HEK293 (cell line): ENCODE measurements around the gene TUBE1.

Source experiments
- CTCF ChIA-PET: fragments of 350-600 bp; formaldehyde crosslinking; extraction: SDS; loops from one replicate; lab custom pipeline; 2021; ENCODE audit warnings: antibody characterized with exemption; lab: Yijun Ruan, JAX
- POLR2A ChIA-PET: fragments of 300-600 bp; formaldehyde crosslinking; extraction: SDS; loops from one replicate; lab custom pipeline; 2020; ENCODE audit warnings: antibody characterized with exemption, inconsistent platforms; lab: Yijun Ruan, JAX
- H3K27ac ChIP-seq: fragments of 200-500 bp; sonication (Bioruptor generic); 2 replicates; pipeline ENCODE4 v1.5.1; 2014; ENCODE audit warnings: low read depth, low read length, control low read depth, inconsistent platforms; ENCODE audit errors: extremely low read depth
- H3K36me3 ChIP-seq, 2 experiments: fragments of 200-500 bp in 1 of 2; sonication (Bioruptor generic) in 1 of 2; 1 replicate in 1 of 2; 2 replicates in 1 of 2; pipeline ENCODE4 v1.5.1; 2014 to 2017; ENCODE audit warnings: inconsistent platforms in 2 of 2, low read length in 2 of 2; ENCODE audit not compliant: control insufficient read depth in 2 of 2, insufficient read depth in 1 of 2
- H3K4me1 ChIP-seq: fragments of 200-500 bp; sonication (Bioruptor generic); 2 replicates; pipeline ENCODE4 v1.5.1; 2014; ENCODE audit warnings: mild to moderate bottlenecking, low read length, inconsistent platforms; ENCODE audit not compliant: control insufficient read depth, insufficient read depth
- H3K4me3 ChIP-seq: 2 replicates; pipeline ENCODE4 v1.5.1; 2011; ENCODE audit warnings: low read depth, mild to moderate bottlenecking, control low read depth, low read length, moderate library complexity
- H3K9me3 ChIP-seq: fragments of 200-500 bp; sonication (Bioruptor generic); 2 replicates; pipeline ENCODE4 v1.5.1; 2014; ENCODE audit warnings: low read depth, low read length, inconsistent platforms; ENCODE audit not compliant: control insufficient read depth, insufficient read depth
- AEBP2 ChIP-seq: fragments of 450-650 bp; formaldehyde crosslinking; IDR thresholded peaks from 2 replicates; pipeline ENCODE4 v1.5.1; 2016; ENCODE audit warnings: missing biosample characterization, missing genetic modification characterization, borderline replicate concordance
- GLI2 ChIP-seq: fragments of 450-650 bp; formaldehyde crosslinking; IDR thresholded peaks from 2 replicates; pipeline ENCODE4; 2017; ENCODE audit warnings: missing biosample characterization, missing genetic modification characterization, low read depth, borderline replicate concordance
- IKZF3 ChIP-seq: fragments of 450-650 bp; IDR thresholded peaks from 2 replicates; pipeline ENCODE4 v1.5.0; 2018; ENCODE audit warnings: missing biosample characterization, mild to moderate bottlenecking, missing genetic modification characterization, moderate library complexity
- MYNN ChIP-seq: fragments of 450-650 bp; formaldehyde crosslinking; IDR thresholded peaks from 2 replicates; pipeline ENCODE4 v1.5.1; 2016; ENCODE audit warnings: missing biosample characterization, missing genetic modification characterization, borderline replicate concordance
- PRDM1 ChIP-seq: fragments of 450-650 bp; formaldehyde crosslinking; IDR thresholded peaks from 2 replicates; pipeline ENCODE4; 2016; ENCODE audit warnings: missing biosample characterization, missing genetic modification characterization
- RBAK ChIP-seq: fragments of 450-650 bp; formaldehyde crosslinking; IDR thresholded peaks from 2 replicates; pipeline ENCODE4 v1.5.1; 2016; ENCODE audit warnings: missing biosample characterization, missing genetic modification characterization
- ZBTB17 ChIP-seq: fragments of 450-650 bp; formaldehyde crosslinking; IDR thresholded peaks from 2 replicates; pipeline ENCODE4 v1.5.1; 2016; ENCODE audit warnings: missing biosample characterization, missing genetic modification characterization
- ZBTB26 ChIP-seq: fragments of 450-650 bp; formaldehyde crosslinking; optimal IDR thresholded peaks from 2 replicates; pipeline ENCODE3; 2016; ENCODE audit warnings: missing biosample characterization, mild to moderate bottlenecking, missing genetic modification characterization
- ZEB2 ChIP-seq: fragments of 450-650 bp; formaldehyde crosslinking; IDR thresholded peaks from 2 replicates; pipeline ENCODE4 v1.5.1; 2016; ENCODE audit warnings: missing biosample characterization, missing genetic modification characterization
- ZNF138 ChIP-seq: fragments of 450-650 bp; formaldehyde crosslinking; IDR thresholded peaks from 2 replicates; pipeline ENCODE4 v1.5.1; 2016; ENCODE audit warnings: missing biosample characterization, missing genetic modification characterization, borderline replicate concordance
- ZNF146 ChIP-seq: fragments of 450-650 bp; formaldehyde crosslinking; IDR thresholded peaks from 2 replicates; pipeline ENCODE4 v1.5.1; 2016; ENCODE audit warnings: missing biosample characterization, missing genetic modification characterization
- ZNF16 ChIP-seq: fragments of 450-650 bp; formaldehyde crosslinking; IDR thresholded peaks from 2 replicates; pipeline ENCODE4 v1.5.1; 2016; ENCODE audit warnings: low read depth, missing biosample characterization, missing genetic modification characterization
- ZNF175 ChIP-seq: fragments of 450-650 bp; formaldehyde crosslinking; IDR thresholded peaks from 2 replicates; pipeline ENCODE4 v1.5.1; 2016; ENCODE audit warnings: missing biosample characterization, missing genetic modification characterization
- ZNF221 ChIP-seq: fragments of 450-650 bp; formaldehyde crosslinking; IDR thresholded peaks from 2 replicates; pipeline ENCODE4 v1.5.1; 2017; ENCODE audit warnings: missing biosample characterization, missing genetic modification characterization, borderline replicate concordance
- ZNF350 ChIP-seq: fragments of 450-650 bp; formaldehyde crosslinking; IDR thresholded peaks from 2 replicates; pipeline ENCODE4 v1.5.0; 2017; ENCODE audit warnings: missing biosample characterization, mild to moderate bottlenecking, missing genetic modification characterization
- ZNF391 ChIP-seq: fragments of 450-650 bp; formaldehyde crosslinking; IDR thresholded peaks from 2 replicates; pipeline ENCODE4 v1.5.1; 2016; ENCODE audit warnings: low read depth, missing biosample characterization, missing genetic modification characterization, borderline replicate concordance
- ZNF423 ChIP-seq: fragments of 450-650 bp; formaldehyde crosslinking; IDR thresholded peaks from 2 replicates; pipeline ENCODE4 v1.5.1; 2016; ENCODE audit warnings: missing biosample characterization, missing genetic modification characterization
- ZNF433 ChIP-seq: fragments of 450-650 bp; formaldehyde crosslinking; IDR thresholded peaks from 2 replicates; pipeline ENCODE4 v1.5.1; 2016; ENCODE audit warnings: missing biosample characterization, missing genetic modification characterization, low read depth
- ZNF48 ChIP-seq: fragments of 450-650 bp; formaldehyde crosslinking; IDR thresholded peaks from 2 replicates; pipeline ENCODE4 v1.5.1; 2016; ENCODE audit warnings: missing biosample characterization, missing genetic modification characterization
- ZNF501 ChIP-seq: fragments of 450-650 bp; formaldehyde crosslinking; IDR thresholded peaks from 2 replicates; pipeline ENCODE4 v1.5.1; 2016; ENCODE audit warnings: missing biosample characterization, missing genetic modification characterization
- ZNF530 ChIP-seq: fragments of 450-650 bp; formaldehyde crosslinking; IDR thresholded peaks from 2 replicates; pipeline ENCODE4 v1.5.1; 2016; ENCODE audit warnings: low read depth, missing biosample characterization, missing genetic modification characterization
- ZNF548 ChIP-seq: fragments of 450-650 bp; formaldehyde crosslinking; IDR thresholded peaks from 2 replicates; pipeline ENCODE4 v1.5.1; 2016; ENCODE audit warnings: missing biosample characterization, missing genetic modification characterization
- ZNF623 ChIP-seq: fragments of 450-650 bp; formaldehyde crosslinking; IDR thresholded peaks from 2 replicates; pipeline ENCODE4 v1.5.1; 2016; ENCODE audit warnings: missing biosample characterization, missing genetic modification characterization
- ZNF701 ChIP-seq: fragments of 450-650 bp; formaldehyde crosslinking; IDR thresholded peaks from 2 replicates; pipeline ENCODE4 v1.5.1; 2016; ENCODE audit warnings: missing biosample characterization, missing genetic modification characterization
- ZXDB ChIP-seq: fragments of 450-650 bp; formaldehyde crosslinking; IDR thresholded peaks from 2 replicates; pipeline ENCODE4 v1.5.1; 2016; ENCODE audit warnings: missing biosample characterization, missing genetic modification characterization
- TF ChIP-seq, protein P1 (sequence below): fragments of 450-650 bp; formaldehyde crosslinking; IDR thresholded peaks from 2 replicates; pipeline ENCODE4 v1.5.1; 2017; ENCODE audit warnings: missing biosample characterization, missing genetic modification characterization

TUBE1 gene

DNA sequence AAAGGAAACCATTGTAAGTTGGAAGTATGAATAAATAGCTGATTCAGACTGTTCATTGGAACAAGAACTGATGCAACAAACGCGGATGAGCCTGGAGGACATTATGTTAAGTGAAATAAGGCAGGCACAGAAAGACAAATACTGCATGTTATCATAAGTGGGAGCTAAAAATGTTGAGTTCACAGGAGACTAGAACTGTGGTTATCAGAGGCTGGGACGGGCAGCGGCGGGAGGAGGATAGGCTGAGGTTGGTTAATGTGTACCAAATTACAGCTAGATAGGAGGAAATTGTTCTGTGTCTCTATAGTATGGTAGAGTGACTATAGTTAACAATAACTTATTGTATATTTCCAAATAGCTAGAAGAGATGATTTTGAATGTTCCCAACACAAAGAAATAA is 40.9 kb upstream of the TUBE1 start:
- no peak for TF ChIP-seq ZNF623 (tag by site-specific recombination)
- TF ChIP-seq ZXDB (tag by site-specific recombination) = no peak
- no peak for TF ChIP-seq ZNF146
- no peak for TF ChIP-seq ZEB2
- no peak for TF ChIP-seq PRDM1 (tag by site-specific recombination)
- TF ChIP-seq ZNF423 (tag by site-specific recombination) = no peak
- no peak for TF ChIP-seq ZNF221 (tag by site-specific recombination)
- TF ChIP-seq ZNF391 (tag by site-specific recombination) = no peak
- no peak for TF ChIP-seq ZBTB17 (tag by site-specific recombination)
- no peak for TF ChIP-seq ZNF701 (tag by site-specific recombination)
- TF ChIP-seq, protein P1, sequence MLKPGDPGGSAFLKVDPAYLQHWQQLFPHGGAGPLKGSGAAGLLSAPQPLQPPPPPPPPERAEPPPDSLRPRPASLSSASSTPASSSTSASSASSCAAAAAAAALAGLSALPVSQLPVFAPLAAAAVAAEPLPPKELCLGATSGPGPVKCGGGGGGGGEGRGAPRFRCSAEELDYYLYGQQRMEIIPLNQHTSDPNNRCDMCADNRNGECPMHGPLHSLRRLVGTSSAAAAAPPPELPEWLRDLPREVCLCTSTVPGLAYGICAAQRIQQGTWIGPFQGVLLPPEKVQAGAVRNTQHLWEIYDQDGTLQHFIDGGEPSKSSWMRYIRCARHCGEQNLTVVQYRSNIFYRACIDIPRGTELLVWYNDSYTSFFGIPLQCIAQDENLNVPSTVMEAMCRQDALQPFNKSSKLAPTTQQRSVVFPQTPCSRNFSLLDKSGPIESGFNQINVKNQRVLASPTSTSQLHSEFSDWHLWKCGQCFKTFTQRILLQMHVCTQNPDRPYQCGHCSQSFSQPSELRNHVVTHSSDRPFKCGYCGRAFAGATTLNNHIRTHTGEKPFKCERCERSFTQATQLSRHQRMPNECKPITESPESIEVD (tag by site-specific recombination) = no peak
- Histone ChIP-seq H3K9me3 (no peaks in the 10 kb centered on the region), H3K4me1 (no peaks in the 10 kb centered on the region), H3K36me3 (peaks cover 7 to 11% of the 10 kb centered on the region in 2 experiments; a peak in 2 of 3 replicates), H3K27ac (no peak overlapping the region), H3K4me3 (no peak overlapping the region)
- POLR2A ChIA-PET = no interaction called here
- CTCF ChIA-PET = interaction anchor here (1.8 kb wide), 1 partner anchor 35 kb away, joined by 6 read pairs; no protein-coding TSS in a partner anchor

DNA sequence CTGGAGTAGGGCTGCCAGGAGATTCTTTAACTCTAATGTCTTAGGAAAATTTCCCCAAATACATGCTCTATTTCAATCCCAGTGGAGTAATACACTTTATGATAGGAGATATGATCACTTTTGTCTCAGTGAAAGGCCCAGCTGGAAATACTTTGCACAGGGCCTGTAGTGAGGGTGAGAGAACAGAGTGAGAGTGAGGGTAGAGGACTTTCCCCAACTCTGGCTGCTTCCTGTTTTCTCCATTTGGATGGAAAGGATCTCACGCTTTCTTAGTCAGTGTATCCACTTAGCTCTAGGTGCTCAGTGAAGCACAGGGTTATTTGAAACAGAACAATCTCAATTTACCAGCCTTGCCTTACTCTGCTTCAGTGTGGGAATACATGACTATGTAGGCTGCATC is 36.7 kb upstream of the TUBE1 start:
- POLR2A ChIA-PET = no interaction called here
- H3K27ac ChIP-seq = no peak overlapping the region
- peaks cover 0 to 2% of the 10 kb centered on the region in 2 experiments; a peak in 2 of 3 replicates for H3K36me3 ChIP-seq
- H3K4me1 ChIP-seq = no peaks in the 10 kb centered on the region
- CTCF ChIA-PET = interaction anchor here (1.2 kb wide), 1 partner anchor 39 kb away, joined by 5 read pairs; no protein-coding TSS in a partner anchor
- H3K4me3 ChIP-seq = no peak overlapping the region
- no peaks in the 10 kb centered on the region for H3K9me3 ChIP-seq
- TF ChIP-seq PRDM1 (tag by site-specific recombination) (peak; percentile 62; the same call in 1 of the 2 replicates), ZNF433 (no peak)

- ChIA-PET CTCF (interaction anchor here (0.6 kb wide), 1 partner anchor 215 kb away, joined by 4 read pairs; no protein-coding TSS in a partner anchor), POLR2A (no interaction called here)
- Histone ChIP-seq H3K9me3 (no peaks in the 10 kb centered on the region), H3K27ac (no peak overlapping the region), H3K36me3 (peaks cover 0 to 4% of the 10 kb centered on the region in 2 experiments; a peak in 1 of 3 replicates), H3K4me3 (no peak overlapping the region), H3K4me1 (no peaks in the 10 kb centered on the region)
- TF ChIP-seq ZNF175 (tag by site-specific recombination) = no peak
- no peak for TF ChIP-seq IKZF3 (tag by site-specific recombination)
- no peak for TF ChIP-seq ZXDB (tag by site-specific recombination)
- TF ChIP-seq ZNF48 (tag by site-specific recombination) = no peak
- no peak for TF ChIP-seq ZNF16 (tag by site-specific recombination)
Observed at GRCh38 chr6:112122756-112123155, 35.5 kb upstream of the TUBE1 start.

GRCh38 chr6:112118034-112118433 is 30.8 kb upstream of the TUBE1 start:
- H3K4me1 ChIP-seq = no peaks in the 10 kb centered on the region
- no peak overlapping the region for H3K27ac ChIP-seq
- TF ChIP-seq ZNF350 (tag by site-specific recombination) (no peak), AEBP2 (no peak), RBAK (no peak), ZNF530 (no peak), GLI2 (tag by site-specific recombination) (no peak), ZNF48 (tag by site-specific recombination) (no peak), ZBTB26 (tag by site-specific recombination) (no peak), ZNF501 (tag by site-specific recombination) (no peak), MYNN (tag by site-specific recombination) (no peak), ZNF138 (tag by site-specific recombination) (no peak), ZNF548 (tag by site-specific recombination) (no peak)
- TF ChIP-seq, all 188 proteins: peak for 0
- Histone ChIP-seq H3K4me3 (no peak overlapping the region), H3K9me3 (no peaks in the 10 kb centered on the region), H3K36me3 (peaks cover 0 to 4% of the 10 kb centered on the region in 2 experiments; a peak in 1 of 3 replicates)
- POLR2A ChIA-PET = no interaction called here
- CTCF ChIA-PET = no interaction called here
